Measurements from ENCODE around the gene PIGZ. TPM values are rescaled to one million over a fixed set of nuclear protein-coding genes. Genes with fewer than 3 reads are reported as not detected.
A peak's percentile ranks its signal among the peaks of the same experiment; 100 is the strongest.

The PIGZ gene
- total RNA-seq, 1 donor from 2014 or later, result 2.1 TPM

DNA sequence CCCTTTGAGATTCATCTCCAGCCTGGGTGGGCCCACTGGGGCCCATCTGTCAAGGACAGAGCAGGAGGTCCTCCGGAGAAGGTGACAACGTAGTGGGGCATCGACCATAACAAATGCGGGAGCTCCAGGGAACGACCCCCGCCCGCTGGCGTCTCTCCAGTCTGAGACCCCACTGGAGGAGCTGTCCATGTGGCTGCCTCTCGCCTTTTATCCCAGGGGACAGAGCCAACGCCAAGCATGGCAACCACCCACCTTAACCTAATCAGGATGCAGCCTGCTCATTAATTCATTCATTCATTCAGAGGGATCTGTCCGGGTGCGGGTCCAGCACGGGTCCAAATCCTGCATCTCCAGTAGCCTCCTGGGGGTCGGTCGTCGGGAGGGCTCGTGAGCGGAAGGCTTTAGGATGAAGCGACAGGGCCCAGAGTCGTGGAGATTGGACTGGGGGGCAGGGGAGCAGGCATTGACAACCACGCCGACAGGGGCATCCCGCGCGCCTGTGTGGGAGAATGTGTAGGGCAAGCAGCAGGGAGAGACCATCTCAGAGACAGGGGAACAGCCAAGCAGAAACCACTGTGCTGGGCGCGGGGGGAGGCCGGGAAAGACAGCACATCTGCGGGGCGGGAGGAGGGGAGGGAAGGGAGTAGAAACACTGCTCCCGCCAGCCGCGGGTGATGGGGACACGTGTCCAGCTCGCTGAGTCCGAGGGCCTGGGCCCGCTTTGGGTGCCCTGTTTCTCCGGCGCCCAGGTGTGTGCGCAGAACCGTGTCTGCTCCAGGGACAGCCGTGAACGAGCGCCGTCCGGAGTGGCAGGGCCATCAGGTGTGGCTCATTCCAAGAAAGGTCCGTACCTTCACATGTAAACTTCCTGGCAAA lies 1.9 kb downstream of the PIGZ start:
- Mint-ChIP-seq H3K27me3 (ENCODE audit: low read depth) (peaks cover 6% of the 10 kb centered on the region), H3K27ac (no peak overlapping the region), H3K9me3 (peaks cover 9% of the 10 kb centered on the region), H3K4me1 (ENCODE audit: low read depth) (peaks cover 12% of the 10 kb centered on the region), H3K36me3 (ENCODE audit: low read depth) (peaks cover 34% of the 10 kb centered on the region), H3K4me3 (ENCODE audit: low read depth) (peak overlapping the region; percentile 16)
- DNase-seq (ENCODE audit: low spot score), result no peak
- intact Hi-C loops (cut with micrococcal nuclease), result loop anchor here (10.0 kb wide), 1 partner anchor 432 kb away; no protein-coding TSS in a partner anchor

DNA sequence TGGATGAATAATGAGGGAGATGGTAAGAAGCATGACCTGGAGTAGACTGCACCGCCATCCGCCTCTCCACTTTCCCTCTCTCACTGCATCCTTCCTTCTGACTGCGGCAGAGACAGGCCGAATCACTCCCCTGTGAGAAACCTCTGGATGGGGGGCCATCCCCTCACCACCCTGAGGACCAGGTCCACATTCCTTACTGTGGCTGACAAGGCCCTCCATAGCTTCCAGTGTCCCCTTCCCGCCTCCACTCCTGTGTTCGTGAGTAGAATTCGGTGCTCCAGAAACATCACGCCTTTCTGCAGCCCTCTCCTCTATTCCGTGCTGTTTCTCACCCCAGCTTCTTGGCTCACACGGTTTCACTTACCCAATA lies 2.8 kb downstream of the PIGZ start:
- H3K9me3 Mint-ChIP-seq, result peaks cover 9% of the 10 kb centered on the region
- H3K36me3 Mint-ChIP-seq (ENCODE audit: low read depth), result peaks cover 34% of the 10 kb centered on the region
- peaks cover 12% of the 10 kb centered on the region for H3K4me1 Mint-ChIP-seq (ENCODE audit: low read depth)
- DNase-seq (ENCODE audit: low spot score), result no peak
- intact Hi-C loops (cut with micrococcal nuclease), result loop anchor here (10.0 kb wide), 1 partner anchor 431 kb away; no protein-coding TSS in a partner anchor
- peaks cover 6% of the 10 kb centered on the region for H3K27me3 Mint-ChIP-seq (ENCODE audit: low read depth)
- no peak overlapping the region for H3K27ac Mint-ChIP-seq
- H3K4me3 Mint-ChIP-seq (ENCODE audit: low read depth), result no peak overlapping the region

- Mint-ChIP-seq H3K9me3 (peaks cover 9% of the 10 kb centered on the region), H3K36me3 (ENCODE audit: low read depth) (peaks cover 34% of the 10 kb centered on the region), H3K4me3 (ENCODE audit: low read depth) (no peak overlapping the region), H3K27ac (no peak overlapping the region), H3K4me1 (ENCODE audit: low read depth) (peaks cover 9% of the 10 kb centered on the region), H3K27me3 (ENCODE audit: low read depth) (peaks cover 2% of the 10 kb centered on the region)
- DNase-seq (ENCODE audit: low spot score), result no peak
- intact Hi-C loops (cut with micrococcal nuclease), result loop anchor here (10.0 kb wide), 1 partner anchor 430 kb away; no protein-coding TSS in a partner anchor
Observed at GRCh38 chr3:196965112-196965803, 3.4 kb downstream of the PIGZ start.

- Mint-ChIP-seq H3K36me3 (ENCODE audit: low read depth) (peaks cover 34% of the 10 kb centered on the region), H3K4me1 (ENCODE audit: low read depth) (peaks cover 9% of the 10 kb centered on the region), H3K4me3 (ENCODE audit: low read depth) (no peak overlapping the region), H3K9me3 (peaks cover 9% of the 10 kb centered on the region), H3K27ac (no peak overlapping the region), H3K27me3 (ENCODE audit: low read depth) (no peaks in the 10 kb centered on the region)
- DNase-seq (ENCODE audit: low spot score), result no peak
- intact Hi-C loops (cut with micrococcal nuclease), result loop anchor here (10.0 kb wide), 1 partner anchor 429 kb away; no protein-coding TSS in a partner anchor
Observed at GRCh38 chr3:196963631-196963953, 5.0 kb downstream of the PIGZ start.

- H3K9me3 Mint-ChIP-seq, result peaks cover 9% of the 10 kb centered on the region
- intact Hi-C loops (cut with micrococcal nuclease), result loop anchor here (10.0 kb wide), 1 partner anchor 428 kb away; no protein-coding TSS in a partner anchor
- H3K4me1 Mint-ChIP-seq (ENCODE audit: low read depth), result peaks cover 7% of the 10 kb centered on the region
- no peaks in the 10 kb centered on the region for H3K27me3 Mint-ChIP-seq (ENCODE audit: low read depth)
- no peak overlapping the region for H3K4me3 Mint-ChIP-seq (ENCODE audit: low read depth)
- no peak overlapping the region for H3K27ac Mint-ChIP-seq
- no peak for DNase-seq (ENCODE audit: low spot score)
- peaks cover 33% of the 10 kb centered on the region for H3K36me3 Mint-ChIP-seq (ENCODE audit: low read depth)
Observed at GRCh38 chr3:196962930-196963630, 5.6 kb downstream of the PIGZ start.

GRCh38 chr3:196962108-196962929 lies 6.3 kb downstream of the PIGZ start:
- peaks cover 25% of the 10 kb centered on the region for H3K36me3 Mint-ChIP-seq (ENCODE audit: low read depth)
- peaks cover 1% of the 10 kb centered on the region for H3K4me1 Mint-ChIP-seq (ENCODE audit: low read depth)
- peaks cover 9% of the 10 kb centered on the region for H3K9me3 Mint-ChIP-seq
- DNase-seq (ENCODE audit: low spot score), result no peak
- intact Hi-C loops (cut with micrococcal nuclease), result loop anchor here (10.0 kb wide), 1 partner anchor 428 kb away; no protein-coding TSS in a partner anchor
- H3K27ac Mint-ChIP-seq, result no peak overlapping the region
- H3K27me3 Mint-ChIP-seq (ENCODE audit: low read depth), result no peaks in the 10 kb centered on the region
- H3K4me3 Mint-ChIP-seq (ENCODE audit: low read depth), result no peak overlapping the region

- Mint-ChIP-seq H3K9me3 (no peaks in the 10 kb centered on the region), H3K4me1 (ENCODE audit: low read depth) (peaks cover 2% of the 10 kb centered on the region), H3K36me3 (ENCODE audit: low read depth) (no peaks in the 10 kb centered on the region), H3K27me3 (ENCODE audit: low read depth) (peaks cover 10% of the 10 kb centered on the region), H3K4me3 (ENCODE audit: low read depth) (no peak overlapping the region), H3K27ac (no peak overlapping the region)
- no peak for DNase-seq (ENCODE audit: low spot score)
- intact Hi-C loops (cut with micrococcal nuclease), result no loop called here
Observed at GRCh38 chr3:196954832-196955231, 13.8 kb downstream of the PIGZ start.

GRCh38 chr3:196951371-196951770 lies 17.3 kb downstream of the PIGZ start:
- Mint-ChIP-seq H3K9me3 (no peaks in the 10 kb centered on the region), H3K27me3 (ENCODE audit: low read depth) (peaks cover 6% of the 10 kb centered on the region), H3K27ac (no peak overlapping the region), H3K36me3 (ENCODE audit: low read depth) (no peaks in the 10 kb centered on the region), H3K4me1 (ENCODE audit: low read depth) (no peaks in the 10 kb centered on the region), H3K4me3 (ENCODE audit: low read depth) (no peak overlapping the region)
- DNase-seq (ENCODE audit: low spot score), result no peak
- intact Hi-C loops (cut with micrococcal nuclease), result no loop called here

- Mint-ChIP-seq H3K36me3 (ENCODE audit: low read depth) (peaks cover 3% of the 10 kb centered on the region), H3K27me3 (ENCODE audit: low read depth) (peaks cover 4% of the 10 kb centered on the region), H3K27ac (no peak overlapping the region), H3K9me3 (no peaks in the 10 kb centered on the region), H3K4me3 (ENCODE audit: low read depth) (no peak overlapping the region), H3K4me1 (ENCODE audit: low read depth) (peaks cover 3% of the 10 kb centered on the region)
- DNase-seq (ENCODE audit: low spot score), result no peak
- intact Hi-C loops (cut with micrococcal nuclease), result no loop called here
Observed at GRCh38 chr3:196949750-196950149, 18.9 kb downstream of the PIGZ start.

DNA sequence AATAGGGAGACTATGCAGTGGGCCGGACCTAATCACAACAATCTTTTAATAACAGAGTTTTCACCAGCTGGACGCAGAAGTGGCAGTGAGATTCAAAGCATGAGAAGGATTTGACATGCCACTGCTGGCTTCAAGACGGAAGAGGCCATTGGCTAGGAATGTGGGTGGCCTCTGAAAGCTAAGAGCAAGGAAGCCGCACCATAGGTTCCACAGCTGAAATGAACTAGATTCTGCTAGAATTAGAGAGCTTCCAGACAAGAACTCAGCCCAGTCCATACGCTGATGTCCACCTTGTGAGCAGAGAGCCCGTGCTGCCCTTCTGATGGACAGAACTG lies 19.4 kb downstream of the PIGZ start:
- no peaks in the 10 kb centered on the region for H3K9me3 Mint-ChIP-seq
- DNase-seq (ENCODE audit: low spot score), result no peak
- no peak overlapping the region for H3K27ac Mint-ChIP-seq
- no peaks in the 10 kb centered on the region for H3K27me3 Mint-ChIP-seq (ENCODE audit: low read depth)
- H3K4me3 Mint-ChIP-seq (ENCODE audit: low read depth), result no peak overlapping the region
- peaks cover 8% of the 10 kb centered on the region for H3K36me3 Mint-ChIP-seq (ENCODE audit: low read depth)
- peaks cover 8% of the 10 kb centered on the region for H3K4me1 Mint-ChIP-seq (ENCODE audit: low read depth)
- intact Hi-C loops (cut with micrococcal nuclease), result no loop called here

- no peaks in the 10 kb centered on the region for H3K27me3 Mint-ChIP-seq (ENCODE audit: low read depth)
- intact Hi-C loops (cut with micrococcal nuclease), result no loop called here
- H3K9me3 Mint-ChIP-seq, result no peaks in the 10 kb centered on the region
- H3K4me1 Mint-ChIP-seq (ENCODE audit: low read depth), result peaks cover 13% of the 10 kb centered on the region
- no peak overlapping the region for H3K27ac Mint-ChIP-seq
- no peak overlapping the region for H3K4me3 Mint-ChIP-seq (ENCODE audit: low read depth)
- no peak for DNase-seq (ENCODE audit: low spot score)
- H3K36me3 Mint-ChIP-seq (ENCODE audit: low read depth), result peaks cover 13% of the 10 kb centered on the region
Observed at GRCh38 chr3:196948442-196949284, 20.0 kb downstream of the PIGZ start.

All from activated T-helper 2 cell treated with anti-CD3 and anti-CD28 coated beads, Interferon-gamma antibody, Interleukin-2, Interleukin-4, amounts not matched to agents 10 μg/mL and 5 μg/mL and 100 μg/mL, durations not matched to agents 14 hours and 24 hours and 36 hours (primary cell).